Neural cell (in vitro differentiated cells): ENCODE results near the gene HEXIM1. TPM values are rescaled to one million over a fixed set of nuclear protein-coding genes. Genes with fewer than 3 reads are reported as not detected.

Experiments used
- H2AFZ ChIP-seq: fragments of 200-600, 300-800 bp; sonication (generic), shearing (Covaris generic); 2 replicates; pipeline ENCODE4 v1.6.0; 2014; ENCODE audit warnings: low read depth, mild to moderate bottlenecking, antibody characterized with exemption, low read length, moderate library complexity
- H3F3A ChIP-seq: fragments of 200-600 bp; shearing (Covaris generic); 2 replicates; pipeline ENCODE4 v1.6.1; 2016; ENCODE audit warnings: mild to moderate bottlenecking, moderate library complexity, mixed read lengths, antibody characterized with exemption, low read length; ENCODE audit not compliant: insufficient read depth, poor library complexity, severe bottlenecking
- H3K27ac ChIP-seq: fragments of 200-600, 300-800 bp; sonication (generic), shearing (Covaris generic); 2 replicates; pipeline ENCODE4 v1.5.1; 2014; ENCODE audit warnings: mild to moderate bottlenecking, low read length, moderate library complexity
- H3K27me3 ChIP-seq: fragments of 300-800, 200-600 bp; sonication (generic), shearing (Covaris generic); 2 replicates; pipeline ENCODE4 v1.6.0; 2014; ENCODE audit warnings: mild to moderate bottlenecking, low read depth, low read length, moderate library complexity; ENCODE audit not compliant: insufficient read depth
- H3K36me3 ChIP-seq: fragments of 300-800, 200-600 bp; sonication (generic), shearing (Covaris generic); 2 replicates; pipeline ENCODE4 v1.5.1; 2014; ENCODE audit warnings: mild to moderate bottlenecking, antibody characterized with exemption, low read length, moderate library complexity; ENCODE audit not compliant: insufficient read depth
- H3K4me2 ChIP-seq: fragments of 300-800, 200-600 bp; sonication (generic), shearing (Covaris generic); 2 replicates; pipeline ENCODE4 v1.6.0; 2014; ENCODE audit warnings: mild to moderate bottlenecking, low read length
- H3K4me3 ChIP-seq: fragments of 300-800, 200-600 bp; sonication (generic), shearing (Covaris generic); 2 replicates; pipeline ENCODE4 v1.5.1; 2014; ENCODE audit warnings: mild to moderate bottlenecking, low read length, moderate library complexity
- H3K79me2 ChIP-seq: fragments of 200-600 bp; shearing (Covaris generic); replicated peaks from 2 replicates; pipeline ENCODE4 v1.6.0; 2014; ENCODE audit warnings: mild to moderate bottlenecking, low read length, moderate library complexity; ENCODE audit not compliant: insufficient read depth
- H3K9ac ChIP-seq: fragments of 300-800, 200-600 bp; sonication (generic), shearing (Covaris generic); 2 replicates; pipeline ENCODE4 v1.6.1; 2016; ENCODE audit warnings: mild to moderate bottlenecking, low read length, mixed read lengths
- H3K9me2 ChIP-seq: fragments of 200-600 bp; shearing (Covaris generic); 2 replicates; pipeline ENCODE4 v1.6.1; 2016; ENCODE audit warnings: mild to moderate bottlenecking, low read length, mixed read lengths; ENCODE audit not compliant: insufficient read depth
- H3K9me3 ChIP-seq: fragments of 200-600, 300-800 bp; sonication (generic), shearing (Covaris generic); 2 replicates; pipeline ENCODE4 v1.6.1; 2016; ENCODE audit warnings: mild to moderate bottlenecking, mixed run types, low read length, moderate library complexity, mixed read lengths
- H4K20me1 ChIP-seq: fragments of 200-600 bp; shearing (Covaris generic); 2 replicates; pipeline ENCODE4 v1.6.1; 2016; ENCODE audit warnings: mild to moderate bottlenecking, mixed run types; ENCODE audit not compliant: insufficient read depth
- EP300 ChIP-seq: fragments of 450-650 bp; conservative IDR thresholded peaks from 2 replicates; pipeline ENCODE4 v1.6.1; 2014; ENCODE audit warnings: antibody characterized with exemption, mild to moderate bottlenecking, moderate library complexity; ENCODE audit not compliant: poor library complexity, severe bottlenecking
- EZH2 ChIP-seq: fragments of 200-600, 300-800 bp; shearing (Covaris generic), sonication (generic); IDR thresholded peaks from 2 replicates; pipeline ENCODE4 v1.6.1; 2014; ENCODE audit warnings: antibody characterized with exemption, low read length, borderline replicate concordance, mild to moderate bottlenecking; ENCODE audit not compliant: insufficient read depth, poor library complexity, severe bottlenecking
- MXI1 ChIP-seq: fragments of 450-650 bp; conservative IDR thresholded peaks from 2 replicates; pipeline ENCODE4 v1.6.1; 2014; ENCODE audit warnings: antibody characterized with exemption, mild to moderate bottlenecking; ENCODE audit not compliant: poor library complexity, severe bottlenecking
- POLR2AphosphoS5 ChIP-seq: IDR thresholded peaks from 2 replicates; pipeline ENCODE4 v1.6.1; 2012
- RAD21 ChIP-seq: fragments of 450-650 bp; conservative IDR thresholded peaks from 2 replicates; pipeline ENCODE4 v1.6.1; 2014; ENCODE audit warnings: antibody characterized with exemption, mild to moderate bottlenecking, moderate library complexity
- SMC3 ChIP-seq: fragments of 450-650 bp; conservative IDR thresholded peaks from 2 replicates; pipeline ENCODE4 v1.6.1; 2014; ENCODE audit warnings: antibody characterized with exemption, mild to moderate bottlenecking, moderate library complexity; ENCODE audit not compliant: poor library complexity
- TAF1 ChIP-seq: IDR thresholded peaks from 2 replicates; pipeline ENCODE4 v1.6.1; 2012; ENCODE audit warnings: low read depth
- polyA plus RNA-seq: library from polyadenylated mRNA; depleted of rRNA; stranded (reverse); fragments of >200 nt; gene quantifications from 2 replicates; pipeline ENCODE4 v1.2.3, GENCODE V29; 2014
- TF ChIP-seq, protein P1 (sequence below): fragments of 450-650 bp; IDR thresholded peaks from 2 replicates; pipeline ENCODE4 v1.5.1; 2014; ENCODE audit warnings: antibody characterized with exemption, mild to moderate bottlenecking, moderate library complexity; ENCODE audit not compliant: poor library complexity, severe bottlenecking
- TF ChIP-seq, protein P2 (sequence below): IDR thresholded peaks from 2 replicates; pipeline ENCODE4 v1.6.1; 2012; ENCODE audit warnings: borderline replicate concordance

HEXIM1 gene
- polyA plus RNA-seq, 1 donor from 2014 or later, result 9.0 TPM

DNA sequence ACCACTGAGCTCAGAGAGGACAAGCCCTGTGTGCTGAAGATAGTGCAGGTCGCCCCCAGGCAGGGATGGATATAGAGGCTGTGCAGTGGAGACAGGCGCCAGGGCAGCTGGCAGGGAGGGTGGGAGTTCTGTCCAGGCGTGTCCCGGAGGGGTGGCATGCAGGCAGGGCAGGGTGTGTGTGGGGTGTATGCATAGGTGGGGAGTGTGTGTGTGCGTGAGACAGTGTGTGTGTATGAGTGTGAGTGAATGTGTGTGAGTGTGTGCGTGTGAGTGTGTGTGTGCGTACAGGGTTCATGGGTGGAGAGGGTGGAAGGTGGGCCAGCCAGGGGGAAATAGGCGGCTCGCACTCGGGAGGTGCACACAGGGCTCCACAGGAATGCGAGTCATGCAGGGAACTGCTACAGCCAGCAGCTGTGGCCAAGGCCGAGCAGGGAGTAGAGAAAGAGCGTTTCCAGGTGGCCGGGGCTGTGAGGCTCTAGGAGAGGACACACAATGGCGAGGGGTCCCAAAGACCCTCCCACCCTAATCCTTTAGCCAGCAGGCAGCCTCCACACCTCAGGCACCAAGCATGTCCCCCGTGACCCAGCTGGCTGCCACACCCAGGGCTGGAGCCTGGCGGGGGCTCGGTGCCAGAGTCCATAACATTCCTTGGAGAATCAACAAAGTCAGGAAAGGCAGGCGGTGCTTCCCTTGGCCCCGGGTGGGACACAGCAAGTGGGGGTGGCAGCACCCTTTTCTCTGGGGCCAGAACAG, 20.6 kb upstream of the HEXIM1 start:
- H2AFZ ChIP-seq, result no peak overlapping the region
- no peak overlapping the region for H3K4me3 ChIP-seq
- no peaks in the 10 kb centered on the region for H3K36me3 ChIP-seq
- H4K20me1 ChIP-seq, result no peaks in the 10 kb centered on the region
- H3K27ac ChIP-seq, result no peak overlapping the region
- no peak overlapping the region for H3K4me2 ChIP-seq
- no peak overlapping the region for H3K9ac ChIP-seq
- no peaks in the 10 kb centered on the region for H3K27me3 ChIP-seq
- no peaks in the 10 kb centered on the region for H3K9me2 ChIP-seq
- H3K9me3 ChIP-seq, result no peaks in the 10 kb centered on the region
- H3K79me2 ChIP-seq, result no peaks in the 10 kb centered on the region
- no peaks in the 10 kb centered on the region for H3F3A ChIP-seq
- TF ChIP-seq, protein P1, sequence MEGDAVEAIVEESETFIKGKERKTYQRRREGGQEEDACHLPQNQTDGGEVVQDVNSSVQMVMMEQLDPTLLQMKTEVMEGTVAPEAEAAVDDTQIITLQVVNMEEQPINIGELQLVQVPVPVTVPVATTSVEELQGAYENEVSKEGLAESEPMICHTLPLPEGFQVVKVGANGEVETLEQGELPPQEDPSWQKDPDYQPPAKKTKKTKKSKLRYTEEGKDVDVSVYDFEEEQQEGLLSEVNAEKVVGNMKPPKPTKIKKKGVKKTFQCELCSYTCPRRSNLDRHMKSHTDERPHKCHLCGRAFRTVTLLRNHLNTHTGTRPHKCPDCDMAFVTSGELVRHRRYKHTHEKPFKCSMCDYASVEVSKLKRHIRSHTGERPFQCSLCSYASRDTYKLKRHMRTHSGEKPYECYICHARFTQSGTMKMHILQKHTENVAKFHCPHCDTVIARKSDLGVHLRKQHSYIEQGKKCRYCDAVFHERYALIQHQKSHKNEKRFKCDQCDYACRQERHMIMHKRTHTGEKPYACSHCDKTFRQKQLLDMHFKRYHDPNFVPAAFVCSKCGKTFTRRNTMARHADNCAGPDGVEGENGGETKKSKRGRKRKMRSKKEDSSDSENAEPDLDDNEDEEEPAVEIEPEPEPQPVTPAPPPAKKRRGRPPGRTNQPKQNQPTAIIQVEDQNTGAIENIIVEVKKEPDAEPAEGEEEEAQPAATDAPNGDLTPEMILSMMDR, result no peak
- TF ChIP-seq MXI1, result no peak
- TF ChIP-seq, protein P2, sequence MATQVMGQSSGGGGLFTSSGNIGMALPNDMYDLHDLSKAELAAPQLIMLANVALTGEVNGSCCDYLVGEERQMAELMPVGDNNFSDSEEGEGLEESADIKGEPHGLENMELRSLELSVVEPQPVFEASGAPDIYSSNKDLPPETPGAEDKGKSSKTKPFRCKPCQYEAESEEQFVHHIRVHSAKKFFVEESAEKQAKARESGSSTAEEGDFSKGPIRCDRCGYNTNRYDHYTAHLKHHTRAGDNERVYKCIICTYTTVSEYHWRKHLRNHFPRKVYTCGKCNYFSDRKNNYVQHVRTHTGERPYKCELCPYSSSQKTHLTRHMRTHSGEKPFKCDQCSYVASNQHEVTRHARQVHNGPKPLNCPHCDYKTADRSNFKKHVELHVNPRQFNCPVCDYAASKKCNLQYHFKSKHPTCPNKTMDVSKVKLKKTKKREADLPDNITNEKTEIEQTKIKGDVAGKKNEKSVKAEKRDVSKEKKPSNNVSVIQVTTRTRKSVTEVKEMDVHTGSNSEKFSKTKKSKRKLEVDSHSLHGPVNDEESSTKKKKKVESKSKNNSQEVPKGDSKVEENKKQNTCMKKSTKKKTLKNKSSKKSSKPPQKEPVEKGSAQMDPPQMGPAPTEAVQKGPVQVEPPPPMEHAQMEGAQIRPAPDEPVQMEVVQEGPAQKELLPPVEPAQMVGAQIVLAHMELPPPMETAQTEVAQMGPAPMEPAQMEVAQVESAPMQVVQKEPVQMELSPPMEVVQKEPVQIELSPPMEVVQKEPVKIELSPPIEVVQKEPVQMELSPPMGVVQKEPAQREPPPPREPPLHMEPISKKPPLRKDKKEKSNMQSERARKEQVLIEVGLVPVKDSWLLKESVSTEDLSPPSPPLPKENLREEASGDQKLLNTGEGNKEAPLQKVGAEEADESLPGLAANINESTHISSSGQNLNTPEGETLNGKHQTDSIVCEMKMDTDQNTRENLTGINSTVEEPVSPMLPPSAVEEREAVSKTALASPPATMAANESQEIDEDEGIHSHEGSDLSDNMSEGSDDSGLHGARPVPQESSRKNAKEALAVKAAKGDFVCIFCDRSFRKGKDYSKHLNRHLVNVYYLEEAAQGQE, result no peak
- TF ChIP-seq SMC3, result no peak
- no peak for TF ChIP-seq TAF1
- TF ChIP-seq EZH2, result no peak
- TF ChIP-seq EP300, result no peak
- TF ChIP-seq POLR2AphosphoS5, result no peak
- no peak for TF ChIP-seq RAD21

DNA sequence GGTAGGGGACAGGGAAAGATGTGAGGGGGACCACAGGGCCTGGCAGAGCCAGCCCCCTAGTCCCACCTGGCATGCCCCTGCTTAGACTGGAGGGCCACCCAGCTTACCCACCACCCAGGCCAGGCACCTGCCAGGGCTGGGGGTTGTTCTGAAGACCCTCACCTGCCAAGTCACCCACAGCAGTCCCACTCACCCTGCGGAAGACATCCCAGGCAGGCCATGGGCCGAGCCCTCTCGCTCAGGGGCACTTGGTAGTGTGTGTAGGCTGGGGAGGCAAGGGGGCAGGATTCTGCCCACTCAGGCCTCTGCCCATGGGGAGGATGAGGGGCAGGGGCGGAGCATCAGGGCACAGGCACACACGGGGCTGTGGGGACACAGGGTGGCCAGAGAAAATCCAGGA, 19.9 kb upstream of the HEXIM1 start:
- Histone ChIP-seq H3K9ac (no peak overlapping the region), H3K79me2 (no peaks in the 10 kb centered on the region), H3K27ac (no peak overlapping the region), H3K36me3 (no peaks in the 10 kb centered on the region), H3K4me2 (no peak overlapping the region), H4K20me1 (no peaks in the 10 kb centered on the region), H3K9me2 (no peaks in the 10 kb centered on the region), H3K4me3 (no peak overlapping the region), H2AFZ (no peak overlapping the region), H3K9me3 (no peaks in the 10 kb centered on the region), H3K27me3 (no peaks in the 10 kb centered on the region), H3F3A (no peaks in the 10 kb centered on the region)
- TF ChIP-seq, protein P1, result no peak
- TF ChIP-seq, protein P2, result no peak
